Astrocyte of the spinal cord (primary cell): ENCODE data around the gene GLCCI1.
"Not testable (repeated sequence)": the region's sequence is repeated elsewhere in the genome, so short reads cannot be mapped to it uniquely, and the experiment has no call there.

Experiments
- DNase-seq: peaks from one replicate; pipeline ENCODE4 v3.0.0; 2011; ENCODE audit warnings: low read depth, low spot score
- H3K4me3 ChIP-seq: 2 replicates; pipeline ENCODE4 v1.5.1; 2011; ENCODE audit warnings: low read depth, mild to moderate bottlenecking, low read length, moderate library complexity
- in situ Hi-C: cut with HindIII; loops from 2 replicates; pipeline ENCODE4 v1.10.0; 2017; ENCODE audit warnings: low sequenced_read_pairs
- TF ChIP-seq, protein P1 (sequence below): IDR thresholded peaks from 2 replicates; pipeline ENCODE4 v1.5.1; 2012; ENCODE audit warnings: low read depth, mild to moderate bottlenecking, low read length, inconsistent platforms

The GLCCI1 gene

DNA sequence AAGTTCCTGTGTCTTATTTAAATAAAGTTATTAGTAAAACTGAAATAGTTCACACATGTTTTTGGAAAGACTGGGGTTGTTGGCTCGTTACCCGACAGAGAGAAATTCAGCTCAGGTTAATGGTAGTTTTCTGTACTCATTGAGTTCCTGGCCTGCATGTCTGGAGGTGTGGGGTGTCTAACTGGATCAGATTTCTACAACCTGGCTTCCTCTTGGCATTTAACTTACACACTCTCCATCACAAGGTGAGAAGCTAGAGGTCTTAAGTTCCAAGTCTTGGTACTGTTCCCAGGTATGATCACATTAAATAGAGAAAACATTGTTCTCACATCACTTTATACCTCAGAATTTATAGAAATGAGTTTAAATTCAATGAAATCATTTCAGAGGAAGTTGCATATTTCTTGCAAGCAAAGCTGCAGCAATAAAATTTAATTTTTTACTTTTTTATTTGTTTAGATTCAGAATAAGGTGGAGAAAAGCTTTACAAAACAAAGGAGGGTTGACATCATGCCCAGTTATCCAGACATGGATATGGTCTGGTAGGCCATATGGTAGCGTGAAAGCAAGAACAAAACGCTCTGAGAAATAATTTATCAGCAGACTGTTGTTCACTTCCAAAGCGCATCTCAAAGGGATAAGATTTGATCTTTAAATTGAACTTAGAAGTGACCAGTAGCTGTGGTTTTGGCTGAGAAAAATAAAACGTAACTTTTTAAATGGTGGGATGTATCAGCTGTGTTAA, 120.6 kb downstream of the GLCCI1 start:
- in situ Hi-C loops: no loop called here
- DNase-seq: no peak
- TF ChIP-seq, protein P1, sequence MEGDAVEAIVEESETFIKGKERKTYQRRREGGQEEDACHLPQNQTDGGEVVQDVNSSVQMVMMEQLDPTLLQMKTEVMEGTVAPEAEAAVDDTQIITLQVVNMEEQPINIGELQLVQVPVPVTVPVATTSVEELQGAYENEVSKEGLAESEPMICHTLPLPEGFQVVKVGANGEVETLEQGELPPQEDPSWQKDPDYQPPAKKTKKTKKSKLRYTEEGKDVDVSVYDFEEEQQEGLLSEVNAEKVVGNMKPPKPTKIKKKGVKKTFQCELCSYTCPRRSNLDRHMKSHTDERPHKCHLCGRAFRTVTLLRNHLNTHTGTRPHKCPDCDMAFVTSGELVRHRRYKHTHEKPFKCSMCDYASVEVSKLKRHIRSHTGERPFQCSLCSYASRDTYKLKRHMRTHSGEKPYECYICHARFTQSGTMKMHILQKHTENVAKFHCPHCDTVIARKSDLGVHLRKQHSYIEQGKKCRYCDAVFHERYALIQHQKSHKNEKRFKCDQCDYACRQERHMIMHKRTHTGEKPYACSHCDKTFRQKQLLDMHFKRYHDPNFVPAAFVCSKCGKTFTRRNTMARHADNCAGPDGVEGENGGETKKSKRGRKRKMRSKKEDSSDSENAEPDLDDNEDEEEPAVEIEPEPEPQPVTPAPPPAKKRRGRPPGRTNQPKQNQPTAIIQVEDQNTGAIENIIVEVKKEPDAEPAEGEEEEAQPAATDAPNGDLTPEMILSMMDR: no peak
- H3K4me3 ChIP-seq: no peak overlapping the region

DNA sequence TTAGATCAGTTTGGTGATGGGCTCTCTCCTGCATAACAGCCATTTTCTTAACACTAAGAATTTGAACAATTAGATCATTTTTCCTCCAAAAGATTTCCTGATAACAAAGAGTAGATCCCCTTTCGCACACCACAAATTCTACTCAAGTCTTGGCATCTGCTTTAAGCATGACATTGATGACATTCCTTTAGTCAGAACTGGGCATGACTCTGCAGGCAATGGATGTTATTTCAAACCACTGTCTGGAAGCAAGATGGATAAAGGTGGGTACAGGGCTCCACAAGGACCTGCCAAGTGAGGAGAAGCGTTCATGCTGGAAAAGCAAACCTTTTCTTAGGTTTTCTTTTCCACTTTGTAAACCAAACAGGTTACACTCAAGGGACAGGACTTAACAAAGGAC, 123.5 kb downstream of the GLCCI1 start:
- H3K4me3 ChIP-seq: no peak overlapping the region
- no peak for DNase-seq
- in situ Hi-C loops: no loop called here
- TF ChIP-seq, protein P1: no peak

DNA sequence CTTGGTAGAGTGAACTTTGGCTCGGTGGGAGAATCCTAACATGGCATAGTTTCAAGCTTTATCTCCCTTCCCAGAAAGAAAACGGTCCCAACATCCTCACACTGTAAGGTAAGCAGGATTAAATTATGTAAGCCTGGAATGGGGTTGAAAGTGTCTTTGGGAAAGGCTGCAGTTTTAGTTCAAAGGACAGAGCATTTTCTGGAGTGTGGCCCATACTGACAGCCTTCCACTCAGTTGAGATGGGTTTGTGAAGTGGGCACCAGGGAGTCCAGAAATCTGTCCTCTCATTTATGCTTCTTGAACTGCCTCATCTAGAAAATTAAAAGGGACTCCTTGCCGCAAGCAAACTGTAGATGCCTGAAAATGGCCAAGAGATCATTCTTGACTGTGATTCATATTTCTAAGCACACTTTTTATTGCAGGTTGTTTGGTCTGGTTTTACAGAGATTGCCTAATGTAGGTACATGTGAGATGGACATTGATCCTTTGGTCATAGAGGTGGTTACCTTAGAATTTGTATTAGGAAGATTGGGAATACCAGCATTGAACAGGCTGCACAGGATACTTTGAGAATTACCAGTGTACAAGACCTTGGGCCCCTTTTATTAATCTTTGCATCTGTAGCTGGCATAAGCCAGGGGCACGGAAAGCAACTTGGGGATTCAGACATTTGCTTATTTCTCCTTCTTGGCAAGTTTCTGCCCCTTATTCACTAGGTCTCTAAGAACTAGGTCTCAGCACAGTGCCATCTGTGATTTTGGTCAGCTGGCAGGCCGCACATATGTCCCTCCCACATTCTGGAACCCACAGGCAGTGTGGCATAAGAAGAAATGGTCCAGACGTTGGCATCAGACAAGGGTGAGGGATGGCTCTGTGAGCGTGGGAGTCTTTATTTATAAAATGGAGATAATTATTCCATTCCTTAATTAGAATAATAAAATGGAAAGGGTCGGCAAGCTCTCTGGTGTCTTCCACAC, 125.9 kb downstream of the GLCCI1 start:
- H3K4me3 ChIP-seq: no peak overlapping the region
- in situ Hi-C loops: no loop called here
- no peak for DNase-seq
- TF ChIP-seq, protein P1: no peak

DNA sequence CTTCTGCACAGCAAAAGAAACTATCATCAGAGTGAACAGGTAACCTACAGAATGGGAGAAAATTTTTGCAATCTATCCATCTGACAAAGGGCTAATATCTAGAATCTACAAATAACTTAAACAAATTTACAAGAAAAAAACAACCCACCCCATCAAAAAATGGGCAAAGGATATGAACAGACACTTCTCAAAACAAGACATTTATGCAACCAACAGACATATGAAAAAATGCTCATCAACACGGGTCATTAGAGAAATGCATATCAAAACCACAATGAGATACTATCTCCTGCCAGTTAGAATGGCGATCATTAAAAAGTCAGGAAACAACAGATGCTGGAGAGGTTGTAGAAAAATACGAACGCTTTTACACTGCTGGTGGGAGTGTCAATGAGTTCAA, 132.7 kb downstream of the GLCCI1 start:
- H3K4me3 ChIP-seq, DNase-seq, in situ Hi-C loops: not testable (repeated sequence)

- in situ Hi-C loops: no loop called here
- TF ChIP-seq, protein P1: no peak
- H3K4me3 ChIP-seq: no peak overlapping the region
- DNase-seq: no peak
Observed at GRCh38 chr7:8103282-8103681, 134.7 kb downstream of the GLCCI1 start.

GRCh38 chr7:8105449-8106095, 137.0 kb downstream of the GLCCI1 start:
- peak; percentile 2 for DNase-seq

More at GRCh38 chr7:8105449-8106095, 137.0 kb downstream of the GLCCI1 start:
- TF ChIP-seq, protein P1: no peak
- in situ Hi-C loops: no loop called here
- H3K4me3 ChIP-seq: no peak overlapping the region
